HAP-1 (cell line): Measurements from ENCODE around the gene DIS3L2.

Experiments used
- DNase-seq, 2 experiments: peaks; one replicate each; pipeline ENCODE4 v3.0.0-alpha.2; 2016 to 2020; ENCODE audit warnings: low spot score in 2 of 2
- H3K27me3 ChIP-seq: fragments of 250-450 bp; sonication (Bioruptor Pico); 2 replicates; pipeline ENCODE4 v1.5.1; 2020; ENCODE audit warnings: low read depth, mild to moderate bottlenecking, moderate library complexity
- H3K36me3 ChIP-seq: fragments of 250-450 bp; sonication (Bioruptor Pico); replicated peaks from 2 replicates; pipeline ENCODE4 v1.5.1; 2020; ENCODE audit warnings: mild to moderate bottlenecking
- H3K4me1 ChIP-seq: fragments of 250-450 bp; sonication (Bioruptor Pico); 2 replicates; pipeline ENCODE4 v1.5.1; 2020; ENCODE audit warnings: mild to moderate bottlenecking
- H3K4me3 ChIP-seq: fragments of 250-450 bp; sonication (Bioruptor Pico); 2 replicates; pipeline ENCODE4 v1.5.1; 2020; ENCODE audit warnings: mild to moderate bottlenecking, moderate library complexity
- H3K9me3 ChIP-seq: fragments of 250-450 bp; sonication (Bioruptor Pico); 2 replicates; pipeline ENCODE4 v1.5.1; 2020; ENCODE audit warnings: mild to moderate bottlenecking, moderate library complexity
- in situ Hi-C: fragments of 300-500 bp; cut with MboI; formaldehyde crosslinking; loops from 3 replicates; pipeline ENCODE4 v1.14.3; 2020; ENCODE audit warnings: low sequenced_read_pairs, inconsistent platforms, mixed read lengths

The DIS3L2 gene

GRCh38 chr2:232120911-232121310 is 159.4 kb downstream of the DIS3L2 start:
- no peaks in the 10 kb centered on the region for H3K9me3 ChIP-seq
- in situ Hi-C loops: no loop called here
- H3K4me1 ChIP-seq: no peaks in the 10 kb centered on the region
- no peak overlapping the region for H3K4me3 ChIP-seq
- no peak for DNase-seq
- H3K36me3 ChIP-seq: no peaks in the 10 kb centered on the region
- H3K27me3 ChIP-seq: no peaks in the 10 kb centered on the region

GRCh38 chr2:232124309-232124708 is 162.8 kb downstream of the DIS3L2 start:
- Histone ChIP-seq H3K27me3 (no peaks in the 10 kb centered on the region), H3K9me3 (no peaks in the 10 kb centered on the region), H3K4me1 (no peaks in the 10 kb centered on the region), H3K36me3 (no peaks in the 10 kb centered on the region), H3K4me3 (no peak overlapping the region)
- in situ Hi-C loops: no loop called here
- no peak for DNase-seq

- Histone ChIP-seq H3K9me3 (no peaks in the 10 kb centered on the region), H3K4me3 (no peak overlapping the region), H3K4me1 (no peaks in the 10 kb centered on the region), H3K27me3 (no peaks in the 10 kb centered on the region), H3K36me3 (no peaks in the 10 kb centered on the region)
- no peak for DNase-seq
- in situ Hi-C loops: no loop called here
These were observed 165.0 kb downstream of the DIS3L2 start for GRCh38 chr2:232126301-232127099.

GRCh38 chr2:232129483-232129882 is 168.0 kb downstream of the DIS3L2 start:
- no peak overlapping the region for H3K4me3 ChIP-seq

GRCh38 chr2:232132181-232132580 is 170.7 kb downstream of the DIS3L2 start:
- in situ Hi-C loops: no loop called here
- no peaks in the 10 kb centered on the region for H3K9me3 ChIP-seq
- DNase-seq: no peak
- H3K36me3 ChIP-seq: no peaks in the 10 kb centered on the region; the same call in none of the 2 replicates
- no peak overlapping the region for H3K4me3 ChIP-seq
- no peaks in the 10 kb centered on the region for H3K4me1 ChIP-seq
- no peaks in the 10 kb centered on the region for H3K27me3 ChIP-seq

More at GRCh38 chr2:232129483-232129882, 168.0 kb downstream of the DIS3L2 start:
- DNase-seq: no peak
- Histone ChIP-seq H3K27me3 (no peaks in the 10 kb centered on the region), H3K9me3 (no peaks in the 10 kb centered on the region), H3K4me1 (no peaks in the 10 kb centered on the region), H3K36me3 (no peaks in the 10 kb centered on the region; the same call in 1 of the 2 replicates)
- in situ Hi-C loops: no loop called here

- H3K4me1 ChIP-seq: no peaks in the 10 kb centered on the region
- in situ Hi-C loops: no loop called here
- no peaks in the 10 kb centered on the region for H3K9me3 ChIP-seq
- no peaks in the 10 kb centered on the region for H3K27me3 ChIP-seq
- DNase-seq: no peak
- no peak overlapping the region for H3K4me3 ChIP-seq
- no peaks in the 10 kb centered on the region; the same call in none of the 2 replicates for H3K36me3 ChIP-seq
These were observed 171.6 kb downstream of the DIS3L2 start for GRCh38 chr2:232133078-232133477.

GRCh38 chr2:232134939-232135338 is 173.4 kb downstream of the DIS3L2 start:
- Histone ChIP-seq H3K27me3 (no peaks in the 10 kb centered on the region), H3K4me3 (no peak overlapping the region), H3K9me3 (no peaks in the 10 kb centered on the region), H3K36me3 (no peaks in the 10 kb centered on the region; the same call in none of the 2 replicates), H3K4me1 (no peaks in the 10 kb centered on the region)
- in situ Hi-C loops: no loop called here
- DNase-seq: no peak

GRCh38 chr2:232137356-232138147 is 176.0 kb downstream of the DIS3L2 start:
- in situ Hi-C loops: no loop called here
- H3K4me1 ChIP-seq: no peaks in the 10 kb centered on the region
- H3K4me3 ChIP-seq: no peak overlapping the region
- no peaks in the 10 kb centered on the region for H3K27me3 ChIP-seq
- no peaks in the 10 kb centered on the region for H3K9me3 ChIP-seq
- DNase-seq: no peak
- H3K36me3 ChIP-seq: no peaks in the 10 kb centered on the region; the same call in 1 of the 2 replicates

- H3K4me1 ChIP-seq: no peaks in the 10 kb centered on the region
- H3K27me3 ChIP-seq: no peaks in the 10 kb centered on the region
- in situ Hi-C loops: no loop called here
- no peak for DNase-seq
- no peaks in the 10 kb centered on the region; the same call in 1 of the 2 replicates for H3K36me3 ChIP-seq
- H3K4me3 ChIP-seq: no peak overlapping the region
- no peaks in the 10 kb centered on the region for H3K9me3 ChIP-seq
These were observed 176.9 kb downstream of the DIS3L2 start for GRCh38 chr2:232138441-232138840.

- Histone ChIP-seq H3K4me1 (no peaks in the 10 kb centered on the region), H3K27me3 (no peaks in the 10 kb centered on the region), H3K9me3 (no peaks in the 10 kb centered on the region), H3K4me3 (no peak overlapping the region), H3K36me3 (no peaks in the 10 kb centered on the region; the same call in 1 of the 2 replicates)
- DNase-seq: no peak
- in situ Hi-C loops: no loop called here
These were observed 177.7 kb downstream of the DIS3L2 start for GRCh38 chr2:232139171-232139594.

- no peaks in the 10 kb centered on the region for H3K9me3 ChIP-seq
- H3K36me3 ChIP-seq: no peaks in the 10 kb centered on the region; the same call in 1 of the 2 replicates
- H3K4me3 ChIP-seq: no peak overlapping the region
- H3K4me1 ChIP-seq: no peaks in the 10 kb centered on the region
- DNase-seq: no peak
- H3K27me3 ChIP-seq: no peaks in the 10 kb centered on the region
- in situ Hi-C loops: loop anchor here (5.0 kb wide), 1 partner anchor 233 kb away; no protein-coding TSS in a partner anchor
These were observed 178.5 kb downstream of the DIS3L2 start for GRCh38 chr2:232139786-232140562.

- in situ Hi-C loops: loop anchor here (5.0 kb wide), 1 partner anchor 234 kb away; no protein-coding TSS in a partner anchor
- H3K9me3 ChIP-seq: no peaks in the 10 kb centered on the region
- no peaks in the 10 kb centered on the region for H3K27me3 ChIP-seq
- DNase-seq: no peak
- H3K4me3 ChIP-seq: no peak overlapping the region
- no peaks in the 10 kb centered on the region for H3K36me3 ChIP-seq
- no peaks in the 10 kb centered on the region for H3K4me1 ChIP-seq
These were observed 180.1 kb downstream of the DIS3L2 start for GRCh38 chr2:232141591-232141990.

- no peaks in the 10 kb centered on the region for H3K9me3 ChIP-seq
- no peaks in the 10 kb centered on the region for H3K27me3 ChIP-seq
- H3K4me3 ChIP-seq: no peak overlapping the region
- H3K36me3 ChIP-seq: no peaks in the 10 kb centered on the region
- no peaks in the 10 kb centered on the region for H3K4me1 ChIP-seq
- DNase-seq: peak; percentile 51 to 62
- in situ Hi-C loops: loop anchor here (5.0 kb wide), 1 partner anchor 235 kb away; no protein-coding TSS in a partner anchor
These were observed 180.5 kb downstream of the DIS3L2 start for GRCh38 chr2:232142049-232142448.
